HepG2 (cell line): ENCODE results near the gene HPCAL1. TPM values are rescaled to one million over a fixed set of nuclear protein-coding genes. Genes with fewer than 3 reads are reported as not detected.
A peak's percentile ranks its signal among the peaks of the same experiment; 100 is the strongest.

Experiments used
- ATAC-seq: fragments of 200-7000 bp; cut with Tn5 transposase; 3 replicates; pipeline ENCODE4 v1.9.1; 2020; ENCODE audit warnings: mild to moderate bottlenecking, moderate library complexity
- BruUV-seq: library from RNA; stranded (reverse); fragments of 400-500 nt; replicated peaks from 2 replicates; lab custom pipeline; 2021; lab: Mats Ljungman, UMichigan
- CTCF ChIA-PET: fragments of 300-600 bp; formaldehyde crosslinking; extraction: SDS; loops from one replicate; lab custom pipeline; 2021; ENCODE audit warnings: low total read pairs, inconsistent platforms, low intra/inter-chr PET ratio; lab: Yijun Ruan, JAX
- POLR2A ChIA-PET: fragments of 350-600 bp; sonication (Branson Sonifier 250); formaldehyde crosslinking; loops from one replicate; lab custom pipeline; 2020; ENCODE audit warnings: antibody characterized with exemption, inconsistent platforms; lab: Yijun Ruan, JAX
- DNase-seq: peaks from one replicate; pipeline ENCODE4 v3.0.0-alpha.2; 2015; ENCODE audit warnings: low spot score
- FAIRE-seq: peaks from 3 replicates; lab custom pipeline; 2011; peaks lifted over from hg19 to GRCh38; lab: Jason Lieb, UNC
- H2AFZ ChIP-seq: one replicate; pipeline ENCODE4 v1.6.1; 2011; ENCODE audit warnings: low read length, inconsistent platforms
- H3K27ac ChIP-seq: fragments of 300-600 bp; 3 replicates; pipeline ENCODE4 v1.8.0; 2011; ENCODE audit warnings: mixed run types, mild to moderate bottlenecking, mixed read lengths, low read length, inconsistent platforms; ENCODE audit not compliant: insufficient read depth; ENCODE audit errors: extremely low read length
- H3K27me3 ChIP-seq, 2 experiments: fragments of 200-600 bp in 1 of 2; 2 replicates in 1 of 2; 3 replicates in 1 of 2; pipeline versions ENCODE4 v1.6.0 to v1.8.0; 2011; ENCODE audit warnings: low read length in 2 of 2, mild to moderate bottlenecking in 2 of 2, moderate library complexity in 2 of 2, inconsistent platforms in 1 of 2; ENCODE audit not compliant: insufficient read depth in 2 of 2, control insufficient read depth in 1 of 2
- H3K36me3 ChIP-seq, 2 experiments: fragments of 200-600 bp in 1 of 2; replicated peaks in 1 of 2; 2 replicates in 1 of 2; 3 replicates in 1 of 2; pipeline versions ENCODE4 v1.5.1 to v1.8.0; 2011; ENCODE audit warnings: low read length in 2 of 2, inconsistent platforms in 1 of 2; ENCODE audit not compliant: insufficient read depth in 2 of 2, control insufficient read depth in 1 of 2
- H3K4me1 ChIP-seq: 2 replicates; pipeline ENCODE4 v1.5.1; 2012; ENCODE audit warnings: low read length, inconsistent platforms; ENCODE audit not compliant: insufficient read depth
- H3K4me2 ChIP-seq: 2 replicates; pipeline ENCODE4 v1.6.0; 2011; ENCODE audit warnings: low read depth, low read length, inconsistent platforms
- H3K4me3 ChIP-seq, 3 experiments: fragments of 200-600 bp in 1 of 3; sonication (generic), shearing (Covaris generic) in 1 of 3; replicated peaks in 1 of 3; 2 replicates each; pipeline ENCODE4 v1.5.1; 2011 to 2016; ENCODE audit warnings: low read length in 3 of 3, inconsistent platforms in 2 of 3, low read depth in 2 of 3, mild to moderate bottlenecking in 2 of 3, control low read depth in 1 of 3, mixed read lengths in 1 of 3; ENCODE audit not compliant: insufficient read depth in 1 of 3
- H3K79me2 ChIP-seq: one replicate; pipeline ENCODE4 v1.6.1; 2011; ENCODE audit warnings: low read length, inconsistent platforms; ENCODE audit not compliant: insufficient read depth
- H3K9ac ChIP-seq: 2 replicates; pipeline ENCODE4 v1.6.0; 2011; ENCODE audit warnings: mild to moderate bottlenecking, low read depth, low read length, inconsistent platforms; ENCODE audit not compliant: insufficient read depth
- H3K9me3 ChIP-seq: 2 replicates; pipeline ENCODE4 v1.5.1; 2012; ENCODE audit warnings: mild to moderate bottlenecking, low read length
- H4K20me1 ChIP-seq: 2 replicates; pipeline ENCODE4 v1.6.0; 2011; ENCODE audit warnings: inconsistent platforms, mild to moderate bottlenecking, low read length, moderate library complexity; ENCODE audit not compliant: insufficient read depth
- AHR ChIP-seq: IDR thresholded peaks from 2 replicates; pipeline ENCODE4 v1.6.1; 2018; ENCODE audit warnings: missing genetic modification reagents, missing compliant biosample characterization
- FOSL2 ChIP-seq: sonication (generic); formaldehyde crosslinking; IDR thresholded peaks from 2 replicates; pipeline ENCODE4 v1.4.0; 2020; ENCODE audit warnings: missing genetic modification reagents
- NFATC3 ChIP-seq: sonication (generic); formaldehyde crosslinking; IDR thresholded peaks from 2 replicates; pipeline ENCODE4 v1.5.1; 2020; ENCODE audit warnings: mild to moderate bottlenecking, missing genetic modification reagents
- POGZ ChIP-seq: sonication (generic); formaldehyde crosslinking; IDR thresholded peaks from 2 replicates; pipeline ENCODE4 v1.4.0; 2020; ENCODE audit warnings: mild to moderate bottlenecking, missing genetic modification reagents
- ZNF253 ChIP-seq: sonication (generic); formaldehyde crosslinking; IDR thresholded peaks from 2 replicates; pipeline ENCODE4 v1.8.0; 2022; ENCODE audit warnings: mild to moderate bottlenecking, missing genetic modification reagents, borderline replicate concordance
- ZNF605 ChIP-seq: sonication (generic); formaldehyde crosslinking; IDR thresholded peaks from 2 replicates; pipeline ENCODE4 v1.8.0; 2022; ENCODE audit warnings: mild to moderate bottlenecking, missing genetic modification reagents
- ZNF792 ChIP-seq: IDR thresholded peaks from 2 replicates; pipeline ENCODE4 v1.6.1; 2016
- WGBS: methylation state at CpG from one replicate; pipeline ENCODE4 v1.1.6; 2017; ENCODE audit warnings: low lambda C conversion rate; 5-methylcytosine and 5-hydroxymethylcytosine counted together
- in situ Hi-C: cut with HindIII; loops from 2 replicates; pipeline ENCODE4 v1.10.0; 2017; ENCODE audit warnings: low pct_unique_long_range_greater_than_20kb; ENCODE audit not compliant: extremely low pct_ligation_motif_present
- intact Hi-C: fragments of 100-400 bp; cut with micrococcal nuclease; formaldehyde crosslinking; loops from one replicate; pipeline ENCODE4 v1.10.0; 2022; ENCODE audit not compliant: unreplicated experiment
- polyA plus RNA-seq, 8 experiments: library from polyadenylated mRNA; depleted of rRNA in 3 of 8; stranded (reverse) in 7 of 8; unstranded in 1 of 8; fragments of >200 nt; fragmentation: Illumina TruSeq in 4 of 8; extraction: Trizol in 4 of 8; gene quantifications; 2 replicates each; pipeline versions ENCODE4 v1.2.1 to v1.2.3, GENCODE V29; 2011 to 2016; ENCODE audit warnings: low read depth in 4 of 8, missing spikeins in 1 of 8, mixed read lengths in 1 of 8; ENCODE audit not compliant: insufficient read depth in 1 of 8
- total RNA-seq, 5 experiments: library from RNA; depleted of rRNA; stranded (reverse); fragments of >200 nt; fragmentation: Illumina TruSeq; extraction: Trizol; gene quantifications; 2 replicates each; pipeline ENCODE4 v1.2.3, GENCODE V29; 2016; ENCODE audit warnings: low read depth in 1 of 5
- TF ChIP-seq, protein P1 (sequence below): IDR thresholded peaks from 2 replicates; pipeline ENCODE4 v1.6.1; 2012; ENCODE audit warnings: low read length, improper control_type of control experiment
- TF ChIP-seq, protein P2 (sequence below): sonication (generic); formaldehyde crosslinking; conservative IDR thresholded peaks from 2 replicates; pipeline ENCODE4 v1.8.1; 2023; ENCODE audit warnings: missing genetic modification reagents

Gene HPCAL1
- total and polyA plus RNA-seq, 2 of the 13 experiments (the other 11 are each of a cell fraction or from before 2014, with no cell fraction given) = 29.5 to 29.9 TPM

DNA sequence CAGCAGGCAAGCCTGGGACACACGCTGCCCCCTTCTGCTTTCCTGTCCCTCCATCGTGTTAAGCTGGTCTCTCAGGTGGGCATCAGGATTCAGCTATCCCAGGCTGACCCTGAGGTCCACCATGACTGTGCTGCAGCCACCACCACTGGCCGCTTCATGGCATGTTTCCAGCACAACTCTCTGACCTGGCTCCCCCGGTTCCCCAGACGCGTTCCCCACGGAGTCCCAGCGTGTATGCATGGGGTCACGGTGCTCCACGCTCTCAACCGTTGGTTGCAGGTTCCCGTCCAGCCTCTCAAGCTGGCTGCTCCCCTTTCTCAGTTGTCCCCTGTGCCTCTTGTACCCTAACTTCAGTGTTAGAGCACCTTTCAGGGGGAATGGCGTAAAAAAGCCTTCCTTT lies 20.3 kb downstream of the HPCAL1 start:
- ATAC-seq = no peak
- 96% methylated on average over 13 of the region's 13 CpGs for WGBS
- H3K4me1 ChIP-seq = peaks cover 56% of the 10 kb centered on the region
- intact Hi-C loops (no loop called here), in situ Hi-C loops (no loop called here)
- POLR2A ChIA-PET = no interaction called here
- no peaks in the 10 kb centered on the region for H3K9me3 ChIP-seq
- H3K4me2 ChIP-seq = no peak overlapping the region
- TF ChIP-seq POGZ (CRISPR knock-in tag) (0 out of 2 replicates have a peak, but pooled peaks have one; percentile 6), AHR (CRISPR knock-in tag) (no peak), ZNF605 (CRISPR knock-in tag) (no peak), NFATC3 (no peak), FOSL2 (CRISPR knock-in tag) (no peak), ZNF253 (no peak), ZNF792 (CRISPR knock-in tag) (no peak)
- TF ChIP-seq, protein P1, sequence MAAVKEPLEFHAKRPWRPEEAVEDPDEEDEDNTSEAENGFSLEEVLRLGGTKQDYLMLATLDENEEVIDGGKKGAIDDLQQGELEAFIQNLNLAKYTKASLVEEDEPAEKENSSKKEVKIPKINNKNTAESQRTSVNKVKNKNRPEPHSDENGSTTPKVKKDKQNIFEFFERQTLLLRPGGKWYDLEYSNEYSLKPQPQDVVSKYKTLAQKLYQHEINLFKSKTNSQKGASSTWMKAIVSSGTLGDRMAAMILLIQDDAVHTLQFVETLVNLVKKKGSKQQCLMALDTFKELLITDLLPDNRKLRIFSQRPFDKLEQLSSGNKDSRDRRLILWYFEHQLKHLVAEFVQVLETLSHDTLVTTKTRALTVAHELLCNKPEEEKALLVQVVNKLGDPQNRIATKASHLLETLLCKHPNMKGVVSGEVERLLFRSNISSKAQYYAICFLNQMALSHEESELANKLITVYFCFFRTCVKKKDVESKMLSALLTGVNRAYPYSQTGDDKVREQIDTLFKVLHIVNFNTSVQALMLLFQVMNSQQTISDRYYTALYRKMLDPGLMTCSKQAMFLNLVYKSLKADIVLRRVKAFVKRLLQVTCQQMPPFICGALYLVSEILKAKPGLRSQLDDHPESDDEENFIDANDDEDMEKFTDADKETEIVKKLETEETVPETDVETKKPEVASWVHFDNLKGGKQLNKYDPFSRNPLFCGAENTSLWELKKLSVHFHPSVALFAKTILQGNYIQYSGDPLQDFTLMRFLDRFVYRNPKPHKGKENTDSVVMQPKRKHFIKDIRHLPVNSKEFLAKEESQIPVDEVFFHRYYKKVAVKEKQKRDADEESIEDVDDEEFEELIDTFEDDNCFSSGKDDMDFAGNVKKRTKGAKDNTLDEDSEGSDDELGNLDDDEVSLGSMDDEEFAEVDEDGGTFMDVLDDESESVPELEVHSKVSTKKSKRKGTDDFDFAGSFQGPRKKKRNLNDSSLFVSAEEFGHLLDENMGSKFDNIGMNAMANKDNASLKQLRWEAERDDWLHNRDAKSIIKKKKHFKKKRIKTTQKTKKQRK = no peak
- TF ChIP-seq, protein P2, sequence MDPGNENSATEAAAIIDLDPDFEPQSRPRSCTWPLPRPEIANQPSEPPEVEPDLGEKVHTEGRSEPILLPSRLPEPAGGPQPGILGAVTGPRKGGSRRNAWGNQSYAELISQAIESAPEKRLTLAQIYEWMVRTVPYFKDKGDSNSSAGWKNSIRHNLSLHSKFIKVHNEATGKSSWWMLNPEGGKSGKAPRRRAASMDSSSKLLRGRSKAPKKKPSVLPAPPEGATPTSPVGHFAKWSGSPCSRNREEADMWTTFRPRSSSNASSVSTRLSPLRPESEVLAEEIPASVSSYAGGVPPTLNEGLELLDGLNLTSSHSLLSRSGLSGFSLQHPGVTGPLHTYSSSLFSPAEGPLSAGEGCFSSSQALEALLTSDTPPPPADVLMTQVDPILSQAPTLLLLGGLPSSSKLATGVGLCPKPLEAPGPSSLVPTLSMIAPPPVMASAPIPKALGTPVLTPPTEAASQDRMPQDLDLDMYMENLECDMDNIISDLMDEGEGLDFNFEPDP (CRISPR knock-in tag) = 0 out of 2 replicates have a peak, but pooled peaks have one; percentile 42
- BruUV-seq = no TSS peak
- H4K20me1 ChIP-seq = peaks cover 2% of the 10 kb centered on the region; the same call in 1 of the 2 replicates
- DNase-seq = no peak
- H3K27ac ChIP-seq = no peak overlapping the region
- no peak overlapping the region for H2AFZ ChIP-seq
- H3K4me3 ChIP-seq = no peak overlapping the region
- peaks cover 0 to 12% of the 10 kb centered on the region in 2 experiments; a peak in 1 of 5 replicates for H3K36me3 ChIP-seq
- H3K9ac ChIP-seq = no peak overlapping the region
- CTCF ChIA-PET = no interaction called here
- no peaks in the 10 kb centered on the region for H3K27me3 ChIP-seq
- FAIRE-seq = no peak
- H3K79me2 ChIP-seq = peaks cover 53% of the 10 kb centered on the region
